Non-pigmented ciliary epithelial cell (primary cell): ENCODE data around the gene AKAP13.

Source experiments
- DNase-seq: peaks from one replicate; pipeline ENCODE4 v3.0.0-alpha.2; 2010; ENCODE audit warnings: low read depth

Gene AKAP13

GRCh38 chr15:85767785-85768529, 387.6 kb downstream of the AKAP13 start:
- no peak for DNase-seq

GRCh38 chr15:85768595-85769168, 388.3 kb downstream of the AKAP13 start:
- no peak for DNase-seq

DNA sequence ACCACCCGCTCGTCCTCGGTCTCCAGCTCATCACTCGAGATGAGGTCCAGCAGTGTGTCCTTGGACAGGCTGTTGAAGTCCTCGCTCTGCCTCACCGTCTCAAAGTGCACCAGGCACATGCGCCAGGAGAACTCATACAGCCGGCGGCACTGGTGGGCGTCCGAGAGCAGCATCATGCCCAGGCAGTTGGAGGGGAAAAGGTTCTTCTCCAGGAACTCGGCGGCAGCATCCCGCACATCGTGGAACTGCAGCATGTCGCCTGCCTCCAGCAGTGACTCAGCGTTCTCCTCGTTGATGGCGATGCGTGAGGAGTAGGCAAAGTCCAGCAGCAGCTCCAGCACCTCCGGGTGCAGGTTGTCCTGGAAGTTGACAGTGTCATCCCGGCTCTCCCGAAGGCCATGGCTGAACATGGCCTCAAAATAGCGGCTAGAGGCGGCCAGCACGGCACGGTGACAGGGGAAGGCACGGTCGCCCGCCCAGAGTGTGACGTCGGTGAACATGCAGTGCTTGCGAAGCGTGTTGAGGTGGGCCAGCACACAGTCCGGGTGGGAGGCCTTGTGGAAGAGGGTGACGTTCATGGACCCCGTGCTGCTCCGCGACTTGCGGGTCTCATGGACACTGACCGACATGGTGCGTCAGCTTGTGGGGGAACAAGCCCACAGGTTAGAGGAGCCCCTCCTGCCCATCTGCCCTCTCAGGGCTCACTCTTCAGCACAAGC, 388.9 kb downstream of the AKAP13 start:
- DNase-seq, result no peak

- no peak for DNase-seq
Observed at GRCh38 chr15:85770096-85771041, 390.0 kb downstream of the AKAP13 start.

DNA sequence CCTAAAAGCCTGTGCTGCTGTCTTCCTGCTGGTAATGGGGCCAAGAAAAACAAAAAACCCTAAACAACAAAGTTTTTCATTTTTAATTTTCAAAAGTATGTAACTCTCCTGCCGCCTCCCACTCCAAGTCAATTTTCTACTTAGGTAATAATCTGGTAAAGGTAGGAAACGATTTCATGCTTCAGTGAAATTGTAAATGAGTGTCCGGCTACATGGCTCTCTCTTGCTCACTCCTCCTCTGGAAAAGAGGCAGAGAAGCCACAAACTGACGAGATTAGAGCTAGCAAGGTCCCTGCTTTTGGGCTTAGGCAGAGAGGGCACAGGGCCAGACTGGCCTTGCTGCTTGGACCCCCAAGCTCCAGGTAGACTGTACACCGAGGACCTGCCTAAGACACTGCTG, 390.9 kb downstream of the AKAP13 start:
- no peak for DNase-seq

DNA sequence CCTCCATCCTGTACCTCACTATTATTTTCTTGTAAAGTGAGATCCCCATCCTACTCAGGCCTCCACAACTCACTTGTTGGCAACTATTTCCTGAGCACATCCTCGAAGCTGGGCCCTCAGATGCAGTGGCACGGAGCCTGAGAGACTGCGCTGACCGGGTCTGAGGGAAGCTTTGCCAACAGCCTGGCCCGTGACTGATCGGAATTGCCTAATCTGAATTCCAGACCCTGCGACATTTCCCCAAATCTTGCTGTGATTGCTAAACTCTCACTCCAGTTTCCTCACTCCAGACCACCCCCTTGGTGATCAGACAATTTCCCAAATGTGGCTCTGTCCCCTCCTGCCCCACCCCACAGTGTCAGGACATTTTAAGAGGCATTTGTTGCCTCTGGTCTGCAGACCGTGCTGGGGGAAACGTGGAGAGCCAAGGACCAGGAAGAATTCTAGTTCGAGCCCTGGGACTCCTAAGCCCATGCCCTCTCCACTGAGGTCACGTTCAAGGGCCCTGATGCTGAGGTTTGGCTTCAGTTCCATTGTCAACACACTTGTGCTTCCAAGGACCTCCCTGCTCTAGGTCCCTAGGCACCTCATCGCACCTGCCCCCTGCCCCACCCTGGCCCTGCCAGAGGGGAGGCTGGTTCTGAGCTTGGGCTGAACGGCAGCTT, 391.5 kb downstream of the AKAP13 start:
- no peak for DNase-seq

GRCh38 chr15:85772668-85773067, 392.3 kb downstream of the AKAP13 start:
- DNase-seq, result no peak

- DNase-seq, result no peak
Observed at GRCh38 chr15:85773249-85773648, 392.8 kb downstream of the AKAP13 start.

- no peak for DNase-seq
Observed at GRCh38 chr15:85773970-85774369, 393.6 kb downstream of the AKAP13 start.

DNA sequence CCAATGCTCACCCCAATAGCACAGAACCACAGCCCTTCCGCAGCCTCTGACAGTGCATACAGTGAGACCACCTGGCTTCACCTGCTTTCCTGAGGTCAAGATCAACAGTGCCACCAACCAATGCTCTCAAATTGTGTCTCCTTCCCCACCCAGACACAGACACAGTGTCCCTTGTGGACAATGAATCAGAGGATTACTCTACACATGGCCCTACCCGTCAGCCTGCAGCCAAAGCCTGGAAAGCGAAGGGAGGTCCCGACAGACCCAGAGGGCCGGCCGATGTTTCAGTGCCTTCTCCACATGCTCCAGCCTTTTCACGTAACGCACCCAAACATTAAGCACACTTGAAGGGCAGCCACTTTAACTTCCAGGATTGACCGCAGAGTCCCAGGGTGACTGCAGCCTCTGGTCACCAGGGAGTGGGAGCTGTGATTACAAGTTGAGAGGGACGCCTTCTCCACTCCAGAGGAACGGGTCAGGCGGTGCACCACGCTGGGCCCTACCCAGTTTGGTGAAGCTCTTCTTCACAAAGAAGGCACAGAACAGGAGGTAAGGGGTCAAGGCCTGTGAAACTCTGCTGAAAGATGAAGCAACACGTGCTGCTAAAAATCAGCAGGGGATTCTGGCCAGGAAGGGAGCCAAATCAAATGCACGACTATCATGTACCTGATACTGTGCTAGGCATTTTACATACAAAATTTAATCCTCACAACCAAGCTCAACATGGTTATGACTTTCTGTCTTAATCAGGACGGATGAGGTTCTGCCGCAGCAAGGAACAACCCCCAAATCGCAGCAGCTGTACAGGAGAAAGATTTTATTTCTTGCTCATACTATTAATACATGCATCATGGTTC, 397.1 kb downstream of the AKAP13 start:
- no peak for DNase-seq

DNA sequence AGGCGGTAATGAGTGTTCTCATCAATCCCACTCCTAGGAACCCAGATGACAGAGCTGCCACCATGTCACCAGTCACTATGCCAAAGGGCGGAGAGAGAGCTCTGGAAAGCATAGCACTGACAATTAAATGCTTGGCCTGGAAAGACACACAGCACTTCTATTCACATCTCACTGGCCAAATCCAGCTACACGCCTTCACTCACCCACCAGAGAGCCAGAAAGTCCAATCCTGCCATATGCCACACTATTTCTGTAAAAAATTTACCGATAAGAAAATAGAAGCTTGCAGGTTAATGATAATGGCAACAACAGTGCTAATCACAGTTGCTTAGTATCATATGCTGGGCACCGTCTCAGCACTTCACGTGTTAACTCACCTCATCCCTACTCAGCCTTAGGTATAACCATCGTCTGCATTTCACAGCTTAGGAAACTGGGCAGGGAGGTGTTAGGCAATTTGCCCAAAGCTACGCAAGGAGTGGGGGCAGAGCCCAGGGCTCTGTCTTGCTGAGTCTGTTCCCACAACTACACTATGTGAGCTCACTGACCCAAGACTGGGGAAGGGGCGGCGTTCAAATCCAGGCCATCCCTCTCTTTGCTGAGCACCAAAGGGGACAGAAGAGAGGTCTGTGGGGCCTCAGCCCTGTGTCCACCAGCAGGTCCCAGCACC, 397.8 kb downstream of the AKAP13 start:
- no peak for DNase-seq

DNA sequence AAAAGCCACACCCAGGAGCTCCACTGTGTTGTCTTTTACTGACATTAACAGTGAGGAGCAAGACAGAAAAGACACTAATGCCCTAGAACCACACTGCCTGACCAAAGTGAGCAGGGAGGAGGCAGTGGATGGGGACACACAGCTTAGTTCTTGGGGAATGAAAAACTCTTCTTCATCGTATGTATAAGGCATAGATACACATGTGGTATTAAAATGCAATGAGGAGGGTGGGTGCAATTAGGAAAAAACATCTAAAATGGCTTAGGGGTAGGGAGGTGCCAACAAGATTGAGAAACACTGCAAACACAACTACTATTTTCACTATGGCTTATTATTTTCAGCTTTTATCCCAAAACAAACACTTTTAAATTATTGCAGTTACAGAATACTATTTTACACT, 398.8 kb downstream of the AKAP13 start:
- DNase-seq, result no peak

DNA sequence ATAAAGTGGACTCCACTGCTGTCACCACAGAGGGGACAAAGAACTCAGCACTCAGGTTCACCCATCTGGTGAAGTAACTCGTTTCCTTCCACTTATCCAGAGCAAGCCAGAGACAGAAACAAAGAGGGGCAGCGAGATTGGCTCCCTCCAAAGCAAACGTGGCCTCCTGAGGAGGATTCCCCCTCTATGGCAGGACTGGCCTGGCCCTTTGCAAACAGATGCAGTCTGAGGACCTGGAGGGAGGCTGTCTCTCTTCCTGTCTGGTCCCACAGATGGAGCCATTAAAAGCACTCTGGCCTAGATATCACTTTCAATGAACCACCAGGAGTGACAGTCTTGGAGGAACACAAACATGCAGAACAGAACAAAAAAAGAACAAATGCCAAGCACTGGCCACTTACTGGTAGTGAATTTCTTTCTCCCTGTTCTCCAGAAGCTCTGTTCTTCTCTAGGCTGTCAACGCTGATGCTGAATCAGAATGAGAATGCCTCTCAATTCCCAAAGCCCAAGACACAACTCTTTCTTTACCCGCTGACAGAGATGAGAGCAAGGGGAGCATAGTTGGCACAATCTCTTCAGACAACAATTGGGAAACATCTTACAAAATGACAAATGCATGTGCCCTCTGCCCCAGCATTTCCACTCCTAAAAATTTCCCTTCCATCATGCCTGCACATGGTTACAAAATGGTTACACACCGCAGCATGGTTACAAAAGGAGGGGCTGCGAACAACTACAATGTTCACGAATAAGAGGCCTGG, 400.0 kb downstream of the AKAP13 start:
- DNase-seq, result no peak

DNA sequence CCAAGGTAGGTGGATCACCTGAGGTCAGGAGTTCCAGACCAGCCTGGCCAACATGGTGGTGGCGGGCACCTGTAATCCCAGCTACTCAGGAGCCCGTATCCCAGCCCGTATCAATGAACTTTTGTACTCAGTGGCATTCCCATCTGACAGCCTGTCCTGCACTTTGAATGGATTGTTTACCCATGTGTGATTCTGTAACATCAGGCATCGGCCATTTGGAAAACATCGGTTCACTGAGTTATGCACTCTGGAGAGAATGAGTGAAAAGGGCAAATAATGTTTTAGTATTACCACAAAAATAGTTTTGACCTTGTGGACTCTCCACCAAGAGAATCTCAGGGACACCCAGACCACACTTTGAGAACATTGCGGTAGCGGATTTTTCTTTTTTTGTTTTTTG, 400.7 kb downstream of the AKAP13 start:
- no peak for DNase-seq

- DNase-seq, result no peak
Observed at GRCh38 chr15:85782064-85782463, 401.7 kb downstream of the AKAP13 start.

DNA sequence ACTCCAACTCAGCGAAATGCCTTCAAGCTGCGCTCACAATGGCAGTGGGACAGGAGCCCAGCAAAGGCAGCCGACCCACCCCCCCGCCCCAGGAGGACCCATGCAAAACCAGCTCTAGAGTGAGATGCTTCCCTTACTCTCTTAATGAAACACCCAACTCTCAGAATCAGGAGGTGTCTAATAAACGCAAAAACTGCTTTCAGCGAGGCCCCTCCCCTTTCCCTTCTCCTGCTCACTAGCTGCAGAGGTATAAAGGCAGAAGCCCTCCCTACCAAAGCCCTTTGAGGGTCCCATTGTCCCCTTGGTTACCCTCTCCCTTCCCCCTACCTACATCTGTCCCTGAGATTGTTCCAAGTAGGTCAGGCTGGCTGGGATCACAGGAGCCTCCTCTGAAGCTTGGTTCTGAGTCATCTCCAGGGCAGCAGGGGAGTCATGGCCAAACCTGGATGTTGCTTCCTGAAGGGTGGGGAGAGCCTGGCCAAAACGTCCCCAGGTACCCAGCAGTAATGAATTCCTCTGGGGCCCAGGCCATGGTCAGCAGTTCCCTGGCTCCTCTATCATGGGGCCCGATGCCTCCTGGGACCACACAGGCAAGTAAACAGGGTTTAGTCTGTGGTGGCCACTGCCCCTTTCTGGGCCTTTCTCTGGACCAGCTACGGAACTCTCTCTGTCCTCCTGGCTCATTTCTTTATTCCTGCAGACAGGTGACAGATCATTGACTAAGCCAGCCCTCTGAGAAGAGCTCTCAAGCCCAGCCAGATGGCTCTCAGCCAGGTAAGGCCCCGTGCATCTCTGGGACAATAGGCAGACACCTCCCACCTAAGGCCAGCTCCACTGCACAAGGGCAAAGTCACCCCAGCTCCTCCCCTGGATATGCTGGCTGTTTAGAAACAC, 405.7 kb downstream of the AKAP13 start:
- no peak for DNase-seq

DNA sequence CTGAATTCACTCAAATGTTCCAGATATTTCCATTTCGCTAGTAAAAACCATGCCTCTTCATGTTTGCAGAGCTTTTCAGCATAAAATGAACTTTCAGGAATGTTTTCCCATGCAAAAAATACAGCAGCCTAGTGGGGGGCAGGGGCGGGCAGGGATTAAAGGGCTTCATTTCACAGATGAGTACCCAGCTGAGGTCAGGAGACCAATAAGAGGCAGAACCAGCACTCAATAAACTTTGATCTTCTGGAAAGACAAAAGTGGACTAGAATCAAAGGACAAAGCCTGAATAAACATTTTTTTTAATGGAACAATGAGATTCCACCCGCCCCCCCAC, 406.3 kb downstream of the AKAP13 start:
- DNase-seq, result no peak

- no peak for DNase-seq
Observed at GRCh38 chr15:85788771-85789495, 408.5 kb downstream of the AKAP13 start.
